LoVo (cell line): ENCODE measurements around the gene TBX15.
A peak's percentile ranks its signal among the peaks of the same experiment; 100 is the strongest.
"Not testable (repeated sequence)": the region's sequence is repeated elsewhere in the genome, so short reads cannot be mapped to it uniquely, and the experiment has no call there.

Experiments
- DNase-seq: peaks from one replicate; pipeline ENCODE4 v3.0.0-alpha.2; 2016; ENCODE audit warnings: low spot score

Gene TBX15

GRCh38 chr1:118926261-118926660 lies 61.9 kb downstream of the TBX15 start:
- DNase-seq, result no peak

- no peak for DNase-seq
Measured at GRCh38 chr1:118925651-118926050, 62.5 kb downstream of the TBX15 start.

- no peak for DNase-seq
Measured at GRCh38 chr1:118923319-118923718, 64.8 kb downstream of the TBX15 start.

- no peak for DNase-seq
Measured at GRCh38 chr1:118921994-118922393, 66.1 kb downstream of the TBX15 start.

DNA sequence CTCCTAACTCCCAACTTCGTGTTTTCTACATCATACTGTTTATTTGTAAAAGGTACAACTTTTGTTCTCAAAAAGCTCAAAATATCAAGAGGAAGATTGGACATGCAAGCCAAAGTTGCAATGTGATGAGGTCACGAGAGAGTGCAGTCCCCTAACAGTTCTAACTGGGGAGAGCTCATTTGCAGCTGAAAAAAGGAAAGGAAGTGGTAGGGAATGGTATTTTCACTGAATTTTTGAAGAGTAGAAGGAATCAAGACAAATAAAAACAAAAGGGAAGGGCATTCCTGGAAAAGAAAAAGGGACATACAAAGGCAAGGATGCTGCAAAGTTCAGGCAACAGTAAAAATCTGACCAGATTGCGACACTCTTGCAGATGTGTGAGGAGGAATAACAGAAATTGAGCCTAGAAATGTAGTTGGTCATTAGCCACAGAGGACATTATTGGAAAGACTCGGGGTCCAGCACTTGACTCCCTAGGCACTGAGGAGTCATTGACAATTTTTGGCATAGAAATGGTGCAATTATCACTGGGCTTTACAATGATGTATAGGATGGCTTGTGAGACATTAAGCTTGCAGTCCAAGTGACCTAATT lies 67.9 kb downstream of the TBX15 start:
- DNase-seq, result no peak

DNA sequence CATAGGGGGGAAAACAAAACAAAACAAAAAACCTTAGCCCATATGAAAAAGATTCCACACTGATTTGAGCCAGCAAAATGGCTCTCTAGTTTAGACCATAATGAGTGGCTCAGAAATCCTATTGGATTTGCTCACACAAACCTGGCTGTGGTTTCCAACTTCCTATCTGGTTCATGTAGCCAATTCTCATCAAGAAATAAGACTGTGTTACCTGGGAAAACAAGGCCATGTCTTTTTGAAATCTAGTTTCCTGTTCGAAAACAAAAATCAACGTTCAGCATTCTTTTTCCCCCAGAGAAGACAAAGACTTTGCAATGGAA lies 69.2 kb downstream of the TBX15 start:
- DNase-seq, result no peak

GRCh38 chr1:118918230-118918939 lies 69.8 kb downstream of the TBX15 start:
- no peak for DNase-seq

GRCh38 chr1:118916346-118916745 lies 71.8 kb downstream of the TBX15 start:
- not testable (repeated sequence) for DNase-seq

- DNase-seq, result peak; percentile 41
Measured at GRCh38 chr1:118914379-118915161, 73.6 kb downstream of the TBX15 start.

GRCh38 chr1:118913818-118914217 lies 74.3 kb downstream of the TBX15 start:
- DNase-seq, result no peak

DNA sequence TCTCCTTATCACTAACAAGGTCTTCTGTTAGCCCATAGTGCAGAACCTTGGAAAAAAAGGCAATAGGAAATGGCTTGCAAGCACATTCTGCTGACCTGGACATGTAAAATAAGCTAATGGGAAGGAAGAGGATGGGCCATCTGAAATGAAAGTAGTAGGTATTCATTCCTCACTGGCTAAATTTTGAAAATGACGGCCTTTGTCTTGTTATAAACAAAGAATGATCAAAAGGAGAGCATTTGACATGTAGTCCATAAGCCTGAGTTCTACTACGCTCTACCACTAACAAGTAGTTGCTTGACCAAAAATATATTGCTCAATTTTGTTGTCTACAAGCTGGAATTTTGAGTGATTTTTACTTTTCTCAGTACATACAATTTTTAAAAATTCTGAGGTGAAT lies 75.6 kb downstream of the TBX15 start:
- DNase-seq, result no peak

GRCh38 chr1:118911571-118911970 lies 76.6 kb downstream of the TBX15 start:
- no peak for DNase-seq

GRCh38 chr1:118907466-118907865 lies 80.7 kb downstream of the TBX15 start:
- DNase-seq, result no peak

GRCh38 chr1:118905671-118906070 lies 82.5 kb downstream of the TBX15 start:
- no peak for DNase-seq

GRCh38 chr1:118905196-118905595 lies 82.9 kb downstream of the TBX15 start:
- DNase-seq, result no peak

DNA sequence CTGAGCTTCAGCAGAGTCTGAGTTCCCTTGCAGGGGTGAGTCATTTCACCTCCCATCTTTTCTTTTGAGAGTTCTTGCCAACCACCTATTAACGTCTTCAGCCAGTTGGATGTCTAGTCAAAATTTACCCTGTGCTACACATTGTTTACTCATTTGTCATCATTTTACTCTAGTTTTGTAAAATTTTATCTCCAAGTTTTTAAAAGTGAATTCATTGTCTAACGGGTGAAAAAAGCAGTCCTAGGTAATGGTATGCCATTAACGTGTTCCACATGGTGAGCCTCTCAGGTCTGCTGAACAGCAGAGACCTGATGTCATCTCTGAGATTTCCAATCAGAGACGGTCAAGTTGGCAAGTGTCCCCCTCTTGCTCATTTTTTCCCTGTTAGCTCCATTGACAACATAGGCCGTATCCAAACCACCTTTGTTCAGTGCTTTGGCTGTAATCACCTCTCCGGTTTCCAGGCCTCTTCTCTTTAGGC lies 85.4 kb downstream of the TBX15 start:
- DNase-seq, result no peak

GRCh38 chr1:118902299-118902698 lies 85.8 kb downstream of the TBX15 start:
- DNase-seq, result no peak

- DNase-seq, result no peak
Measured at GRCh38 chr1:118900643-118901440, 87.3 kb downstream of the TBX15 start.

DNA sequence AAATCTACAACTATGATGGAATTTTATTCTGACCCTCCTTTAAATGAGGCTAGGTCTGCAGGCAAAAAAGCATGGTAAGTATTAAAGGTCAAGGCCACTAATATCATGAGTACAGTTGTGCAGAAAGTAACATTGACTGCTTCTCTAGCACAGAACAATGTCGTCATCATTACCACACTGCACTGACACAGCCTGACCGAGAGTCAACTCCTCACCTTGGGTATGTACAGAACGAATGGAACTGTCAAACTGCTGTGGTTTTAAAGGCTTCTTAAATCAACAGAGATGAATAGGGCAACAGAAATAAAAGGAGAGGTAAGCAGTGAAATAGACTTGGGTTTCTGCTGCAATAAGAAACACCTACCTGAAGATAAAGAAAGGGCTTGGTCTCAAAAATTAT lies 88.8 kb downstream of the TBX15 start:
- DNase-seq, result no peak

- DNase-seq, result no peak
Measured at GRCh38 chr1:118898712-118899111, 89.4 kb downstream of the TBX15 start.

- DNase-seq, result no peak
Measured at GRCh38 chr1:118896416-118896815, 91.7 kb downstream of the TBX15 start.

GRCh38 chr1:118894836-118895235 lies 93.3 kb downstream of the TBX15 start:
- DNase-seq, result no peak
